HCT116 (cell line): ENCODE results near the gene RNF152.

Experiments used
- CBX3 ChIP-seq: IDR thresholded peaks from 2 replicates; pipeline ENCODE4 v1.6.1; 2012; ENCODE audit warnings: low read depth
- EZH2 ChIP-seq: fragments of 200-600 bp; sonication (generic); IDR thresholded peaks from 2 replicates; pipeline ENCODE4 v1.6.1; 2017; ENCODE audit warnings: antibody characterized with exemption, mixed run types
- EZH2phosphoT487 ChIP-seq: fragments of 200-600 bp; IDR thresholded peaks from 2 replicates; pipeline ENCODE4 v1.6.1; 2018; ENCODE audit warnings: antibody characterized with exemption, borderline replicate concordance
- JUND ChIP-seq: IDR thresholded peaks from 2 replicates; pipeline ENCODE4 v1.6.1; 2012
- POLR2A ChIP-seq: IDR thresholded peaks from 2 replicates; pipeline ENCODE4 v1.7.0; 2011; ENCODE audit warnings: borderline replicate concordance; ENCODE audit not compliant: insufficient read depth, insufficient read length; ENCODE audit errors: extremely low read depth
- POLR2AphosphoS5 ChIP-seq: IDR thresholded peaks from 2 replicates; pipeline ENCODE4 v1.6.1; 2011; ENCODE audit warnings: mild to moderate bottlenecking, low read depth, low read length, moderate library complexity
- ZFX ChIP-seq: fragments of 450-650 bp; IDR thresholded peaks from 2 replicates; pipeline ENCODE4 v1.6.1; 2017
- TF ChIP-seq, protein P1 (sequence below): IDR thresholded peaks from 2 replicates; pipeline ENCODE4 v1.6.1; 2012; ENCODE audit warnings: low read depth
- TF ChIP-seq, protein P2 (sequence below): IDR thresholded peaks from 2 replicates; pipeline ENCODE4 v1.6.1; 2012
- TF ChIP-seq, protein P3 (sequence below), 3 experiments: fragments of 200-600 bp in 1 of 3; sonication (generic) in 1 of 3; IDR thresholded peaks in 2 of 3; conservative IDR thresholded peaks in 1 of 3; 2 replicates each; pipeline ENCODE4 v1.5.1; 2012 to 2017; ENCODE audit warnings: low read depth in 2 of 3, low read length in 2 of 3, antibody characterized with exemption in 1 of 3, borderline replicate concordance in 1 of 3, control low read depth in 1 of 3, mild to moderate bottlenecking in 1 of 3, mixed read lengths in 1 of 3, mixed run types in 1 of 3, moderate library complexity in 1 of 3; ENCODE audit not compliant: insufficient read depth in 1 of 3

DNA sequence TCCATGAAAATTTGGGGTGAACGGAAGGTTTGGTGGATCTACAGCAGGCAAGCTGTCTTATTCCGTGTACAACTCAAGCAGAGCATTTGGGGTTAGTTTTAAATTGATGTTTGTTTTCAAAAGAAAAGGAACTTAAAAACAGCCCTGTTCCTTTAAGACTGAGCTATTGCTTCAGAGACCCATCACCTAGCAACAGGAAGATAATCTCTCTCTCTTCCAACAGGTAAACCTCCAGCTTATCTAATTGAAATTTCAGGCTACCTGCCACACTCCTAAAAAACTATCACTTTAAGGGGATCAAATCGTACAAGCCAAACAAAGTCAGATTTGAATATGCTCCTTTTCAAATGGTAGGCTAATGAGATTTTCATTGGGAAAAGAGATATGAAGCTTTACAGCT, 101.8 kb downstream of the RNF152 start:
- TF ChIP-seq, protein P1, sequence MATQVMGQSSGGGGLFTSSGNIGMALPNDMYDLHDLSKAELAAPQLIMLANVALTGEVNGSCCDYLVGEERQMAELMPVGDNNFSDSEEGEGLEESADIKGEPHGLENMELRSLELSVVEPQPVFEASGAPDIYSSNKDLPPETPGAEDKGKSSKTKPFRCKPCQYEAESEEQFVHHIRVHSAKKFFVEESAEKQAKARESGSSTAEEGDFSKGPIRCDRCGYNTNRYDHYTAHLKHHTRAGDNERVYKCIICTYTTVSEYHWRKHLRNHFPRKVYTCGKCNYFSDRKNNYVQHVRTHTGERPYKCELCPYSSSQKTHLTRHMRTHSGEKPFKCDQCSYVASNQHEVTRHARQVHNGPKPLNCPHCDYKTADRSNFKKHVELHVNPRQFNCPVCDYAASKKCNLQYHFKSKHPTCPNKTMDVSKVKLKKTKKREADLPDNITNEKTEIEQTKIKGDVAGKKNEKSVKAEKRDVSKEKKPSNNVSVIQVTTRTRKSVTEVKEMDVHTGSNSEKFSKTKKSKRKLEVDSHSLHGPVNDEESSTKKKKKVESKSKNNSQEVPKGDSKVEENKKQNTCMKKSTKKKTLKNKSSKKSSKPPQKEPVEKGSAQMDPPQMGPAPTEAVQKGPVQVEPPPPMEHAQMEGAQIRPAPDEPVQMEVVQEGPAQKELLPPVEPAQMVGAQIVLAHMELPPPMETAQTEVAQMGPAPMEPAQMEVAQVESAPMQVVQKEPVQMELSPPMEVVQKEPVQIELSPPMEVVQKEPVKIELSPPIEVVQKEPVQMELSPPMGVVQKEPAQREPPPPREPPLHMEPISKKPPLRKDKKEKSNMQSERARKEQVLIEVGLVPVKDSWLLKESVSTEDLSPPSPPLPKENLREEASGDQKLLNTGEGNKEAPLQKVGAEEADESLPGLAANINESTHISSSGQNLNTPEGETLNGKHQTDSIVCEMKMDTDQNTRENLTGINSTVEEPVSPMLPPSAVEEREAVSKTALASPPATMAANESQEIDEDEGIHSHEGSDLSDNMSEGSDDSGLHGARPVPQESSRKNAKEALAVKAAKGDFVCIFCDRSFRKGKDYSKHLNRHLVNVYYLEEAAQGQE = no peak
- TF ChIP-seq, protein P2, sequence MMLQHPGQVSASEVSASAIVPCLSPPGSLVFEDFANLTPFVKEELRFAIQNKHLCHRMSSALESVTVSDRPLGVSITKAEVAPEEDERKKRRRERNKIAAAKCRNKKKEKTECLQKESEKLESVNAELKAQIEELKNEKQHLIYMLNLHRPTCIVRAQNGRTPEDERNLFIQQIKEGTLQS = no peak
- TF ChIP-seq POLR2A (no peak), ZFX (no peak), EZH2phosphoT487 (no peak), POLR2AphosphoS5 (no peak), EZH2 (no peak), JUND (no peak), CBX3 (no peak)
- TF ChIP-seq, protein P3, sequence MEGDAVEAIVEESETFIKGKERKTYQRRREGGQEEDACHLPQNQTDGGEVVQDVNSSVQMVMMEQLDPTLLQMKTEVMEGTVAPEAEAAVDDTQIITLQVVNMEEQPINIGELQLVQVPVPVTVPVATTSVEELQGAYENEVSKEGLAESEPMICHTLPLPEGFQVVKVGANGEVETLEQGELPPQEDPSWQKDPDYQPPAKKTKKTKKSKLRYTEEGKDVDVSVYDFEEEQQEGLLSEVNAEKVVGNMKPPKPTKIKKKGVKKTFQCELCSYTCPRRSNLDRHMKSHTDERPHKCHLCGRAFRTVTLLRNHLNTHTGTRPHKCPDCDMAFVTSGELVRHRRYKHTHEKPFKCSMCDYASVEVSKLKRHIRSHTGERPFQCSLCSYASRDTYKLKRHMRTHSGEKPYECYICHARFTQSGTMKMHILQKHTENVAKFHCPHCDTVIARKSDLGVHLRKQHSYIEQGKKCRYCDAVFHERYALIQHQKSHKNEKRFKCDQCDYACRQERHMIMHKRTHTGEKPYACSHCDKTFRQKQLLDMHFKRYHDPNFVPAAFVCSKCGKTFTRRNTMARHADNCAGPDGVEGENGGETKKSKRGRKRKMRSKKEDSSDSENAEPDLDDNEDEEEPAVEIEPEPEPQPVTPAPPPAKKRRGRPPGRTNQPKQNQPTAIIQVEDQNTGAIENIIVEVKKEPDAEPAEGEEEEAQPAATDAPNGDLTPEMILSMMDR (IDR thresholded peaks at IDR 0.05 in 2 of 3, conservative IDR thresholded peaks at IDR 0.05 in 1 of 3; ENCODE audit: borderline replicate concordance in 1 of 3, insufficient read depth in 1 of 3, low read depth in 2 of 3, low read length in 2 of 3) = no peak
